Transverse colon (tissue), 4 donors: ENCODE results near the gene ITM2C.

Source experiments
- CTCF ChIP-seq, 5 experiments: fragments of 200-600 bp in 3 of 5; fragments of 450-650 bp in 2 of 5; sonication (generic) in 3 of 5; IDR thresholded peaks; 1 replicate in 2 of 5; 2 replicates in 3 of 5; pipeline ENCODE4 v1.5.1; 2016 to 2017; ENCODE audit warnings: antibody characterized with exemption in 5 of 5, inconsistent platforms in 3 of 5, mild to moderate bottlenecking in 2 of 5, moderate library complexity in 1 of 5
- POLR2A ChIP-seq: fragments of 450-650 bp; IDR thresholded peaks from one replicate; pipeline ENCODE4 v1.6.1; 2016; ENCODE audit warnings: antibody characterized with exemption, mild to moderate bottlenecking, moderate library complexity
- POLR2AphosphoS5 ChIP-seq, 3 donors: sonication (generic); formaldehyde crosslinking; IDR thresholded peaks; one replicate each; pipeline ENCODE4 v1.6.1; 2016; ENCODE audit warnings: antibody characterized with exemption in 3 of 3

DNA sequence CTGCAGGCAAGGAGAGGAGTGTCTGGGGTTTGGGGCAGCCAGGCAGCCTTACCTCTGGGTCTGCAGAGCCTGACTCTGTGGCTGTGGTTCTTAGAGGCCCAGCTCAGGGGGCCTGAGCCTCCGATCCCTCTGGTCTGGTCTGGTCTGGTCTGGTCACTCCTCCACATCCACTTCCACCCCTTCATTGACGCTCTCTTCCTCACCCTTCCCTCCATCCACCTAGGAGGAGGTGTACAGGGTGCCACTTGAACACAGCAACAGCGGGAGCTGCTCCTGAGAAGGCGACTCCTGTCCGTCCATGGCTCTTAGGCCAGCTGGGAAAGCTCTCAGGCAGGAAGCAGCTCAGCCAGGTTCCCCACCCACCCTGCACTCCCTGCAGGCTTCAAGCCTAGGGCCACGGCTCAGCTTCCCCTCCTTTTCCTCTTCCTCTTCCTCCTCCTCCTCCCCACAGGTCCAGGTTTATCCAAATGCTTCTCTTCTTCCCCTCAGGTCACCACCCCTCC is 43.4 kb downstream of the ITM2C start:
- TF ChIP-seq CTCF (IDR thresholded peaks at IDR 0.05) (no peak), POLR2A (no peak), POLR2AphosphoS5 (IDR thresholded peaks at IDR 0.05) (no peak)
